ENCODE results near the gene PA2G4.

The PA2G4 gene

DNA sequence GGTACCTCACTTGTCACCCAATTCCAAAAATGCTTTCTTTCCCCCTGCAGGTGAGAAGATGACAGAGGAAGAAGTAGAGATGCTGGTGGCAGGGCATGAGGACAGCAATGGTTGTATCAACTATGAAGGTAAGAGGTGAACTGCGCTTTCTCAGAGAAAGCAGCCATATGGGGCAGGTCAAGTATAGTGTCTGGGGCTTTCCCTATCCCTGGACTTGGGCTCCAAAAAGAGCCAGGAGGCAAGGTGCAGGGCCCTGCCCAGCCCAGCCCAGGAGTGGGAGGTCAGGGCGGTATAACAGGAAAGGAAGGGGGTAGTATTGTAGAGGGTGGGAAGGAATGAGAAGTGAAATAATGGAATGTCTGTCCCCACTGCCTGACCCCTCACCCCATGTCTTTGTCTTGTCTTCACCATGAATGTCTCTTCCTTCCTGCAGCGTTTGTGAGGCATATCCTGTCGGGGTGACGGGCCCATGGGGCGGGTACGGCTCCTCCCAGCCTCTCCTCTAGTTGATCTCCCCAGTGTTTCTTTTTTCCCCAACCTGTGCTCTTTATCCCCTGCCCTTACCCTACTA is 55.9 kb downstream of the PA2G4 start:
- intact Hi-C loops (cut with DNase I; ENCODE audit: low total_unique reads): loop anchor here (5.0 kb wide), 1 partner anchor 33 kb away; the partner anchor contains the start of gene ESYT1
- H3K27ac ChIP-seq: peak overlapping the region; percentile 95 to 99
- H3K36me3 ChIP-seq: peaks cover 55 to 66% (median 60%) of the 10 kb centered on the region in 3 donors
- TF ChIP-seq CTCF (IDR thresholded peaks at IDR 0.05): no peak
- no peaks in the 10 kb centered on the region for H3K9me3 ChIP-seq
- peaks cover 0 to 40% (median 29%) of the 10 kb centered on the region in 4 donors for H3K4me1 ChIP-seq
- peak overlapping the region; percentile 77 to 93 for H3K4me3 ChIP-seq
- no peaks in the 10 kb centered on the region for H3K27me3 ChIP-seq
- DNase-seq: no peak

GRCh38 chr12:56160894-56161689 is 56.7 kb downstream of the PA2G4 start:
- Histone ChIP-seq H3K27me3 (no peaks in the 10 kb centered on the region), H3K36me3 (peaks cover 58 to 71% (median 68%) of the 10 kb centered on the region in 3 donors), H3K4me1 (peaks cover 0 to 40% (median 29%) of the 10 kb centered on the region in 4 donors), H3K27ac (peak overlapping the region; percentile 95 to 99), H3K4me3 (peak overlapping the region; percentile 77 to 93), H3K9me3 (no peaks in the 10 kb centered on the region)
- no peak for TF ChIP-seq CTCF (IDR thresholded peaks at IDR 0.05)
- intact Hi-C loops (cut with DNase I; ENCODE audit: low total_unique reads): loop anchor here (5.0 kb wide), 1 partner anchor 34 kb away; the partner anchor contains the start of gene ESYT1
- DNase-seq: no peak

DNA sequence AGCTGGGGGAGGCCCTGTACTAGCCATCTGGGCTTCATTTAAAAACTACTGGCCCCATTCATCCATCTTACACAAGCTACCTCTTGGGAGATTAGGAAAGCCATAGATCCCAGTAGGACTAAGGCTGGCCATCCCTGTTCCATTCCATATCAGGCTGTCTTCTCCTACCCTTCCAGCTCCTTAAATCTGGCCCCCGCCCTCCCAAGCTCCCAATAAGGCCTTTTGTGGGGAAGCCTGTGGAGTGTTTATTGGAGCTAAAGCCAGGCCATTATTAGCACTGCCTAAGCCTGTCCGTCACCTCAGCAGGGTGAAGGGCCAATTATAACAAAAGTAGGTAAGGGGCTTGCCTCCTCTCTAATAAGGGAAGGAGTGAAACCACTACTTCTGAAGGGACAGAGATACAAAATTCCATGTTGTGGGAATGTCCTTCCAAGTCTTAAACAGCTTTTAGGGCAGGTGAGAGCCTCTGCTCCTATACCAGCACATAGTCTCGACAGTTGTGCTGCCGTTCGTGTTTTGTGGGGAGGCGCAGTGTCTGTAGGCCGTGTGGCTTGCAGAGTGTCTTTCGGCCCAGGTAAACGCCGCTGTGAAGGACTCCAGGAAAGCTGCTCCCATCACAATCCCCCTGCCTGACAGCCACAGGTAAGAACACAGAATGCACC is 57.5 kb downstream of the PA2G4 start:
- H3K27me3 ChIP-seq: no peaks in the 10 kb centered on the region
- peaks cover 0 to 37% (median 29%) of the 10 kb centered on the region in 4 donors for H3K4me1 ChIP-seq
- peaks cover 61 to 79% (median 75%) of the 10 kb centered on the region in 3 donors for H3K36me3 ChIP-seq
- H3K27ac ChIP-seq: peak overlapping the region; percentile 95 to 99
- H3K4me3 ChIP-seq: peak overlapping the region; percentile 77 to 93
- H3K9me3 ChIP-seq: no peaks in the 10 kb centered on the region
- DNase-seq: no peak
- intact Hi-C loops (cut with DNase I; ENCODE audit: low total_unique reads): loop anchor here (5.0 kb wide), 1 partner anchor 35 kb away; the partner anchor contains the start of gene ESYT1
- TF ChIP-seq CTCF (IDR thresholded peaks at IDR 0.05): no peak

DNA sequence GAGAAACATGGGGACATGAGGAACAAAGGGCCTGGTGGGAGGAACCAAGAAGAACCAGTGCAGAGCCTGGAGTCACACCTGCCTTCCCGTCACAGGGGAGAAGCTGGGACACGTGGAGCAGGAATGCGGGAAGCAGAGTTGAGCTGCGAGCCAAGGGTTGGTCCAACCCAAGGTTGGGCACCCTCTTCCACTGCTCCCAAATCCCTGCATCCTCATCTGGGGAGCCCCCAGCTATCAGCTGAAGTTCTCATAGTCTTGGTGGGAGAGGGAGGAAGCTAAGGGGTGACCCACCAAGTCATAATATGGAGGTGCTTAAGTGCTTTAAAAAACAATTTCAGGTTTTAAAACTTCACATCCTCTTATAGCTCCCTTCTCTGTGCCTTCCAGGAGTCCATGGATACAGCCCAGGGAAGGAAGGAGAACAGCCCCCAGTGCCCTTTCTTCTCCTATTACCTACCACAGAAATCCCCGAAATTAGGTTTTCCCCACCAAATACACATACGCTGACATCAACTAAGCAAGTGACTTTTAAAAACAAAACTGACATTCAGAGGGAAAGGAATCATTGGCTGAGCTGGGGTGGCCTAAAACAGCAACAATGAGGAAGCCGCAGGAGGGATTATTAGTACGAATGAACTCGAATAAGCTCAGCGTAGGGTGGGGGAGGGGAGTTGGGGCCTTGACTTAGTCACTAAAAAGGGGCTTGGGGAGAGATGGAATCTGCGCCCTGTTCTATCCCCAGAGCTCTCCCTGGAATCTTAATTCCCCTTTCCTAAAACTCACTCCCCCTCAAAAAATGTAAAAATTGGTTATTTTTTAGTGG is 58.3 kb downstream of the PA2G4 start:
- Histone ChIP-seq H3K27ac (peak overlapping the region; percentile 95 to 99), H3K4me3 (peak overlapping the region in 1 of 2 donors; percentile 77), H3K4me1 (peaks cover 0 to 35% (median 28%) of the 10 kb centered on the region in 4 donors), H3K36me3 (peaks cover 69 to 87% (median 84%) of the 10 kb centered on the region in 3 donors), H3K9me3 (no peaks in the 10 kb centered on the region), H3K27me3 (no peaks in the 10 kb centered on the region)
- DNase-seq: no peak
- no peak for TF ChIP-seq CTCF (IDR thresholded peaks at IDR 0.05)
- intact Hi-C loops (cut with DNase I; ENCODE audit: low total_unique reads): loop anchor here (5.0 kb wide), 1 partner anchor 35 kb away; the partner anchor contains the start of gene ESYT1

Measured in tibial artery (tissue), 4 donors.